Spinal cord (tissue), 10 donors: ENCODE data around the gene PSKH1. TPM values are rescaled to one million over a fixed set of nuclear protein-coding genes. Genes with fewer than 3 reads are reported as not detected.

Experiments used
- DNase-seq, 6 donors: peaks; one replicate each; pipeline versions ENCODE4 v3.0.0 to v3.0.0-alpha.2; 2013 to 2015; ENCODE audit warnings: low spot score in 6 of 6, low read depth in 4 of 6
- H3K27ac ChIP-seq: one replicate; pipeline ENCODE4 v1.5.1; 2013; ENCODE audit warnings: low read depth, low read length, control low read depth
- H3K27me3 ChIP-seq: one replicate; pipeline ENCODE4 v1.6.1; 2013; ENCODE audit warnings: low read length; ENCODE audit not compliant: control insufficient read depth, insufficient read depth
- H3K36me3 ChIP-seq: one replicate; pipeline ENCODE4 v1.6.1; 2013; ENCODE audit warnings: low read length; ENCODE audit not compliant: control insufficient read depth, insufficient read depth
- H3K4me1 ChIP-seq: one replicate; pipeline ENCODE4 v1.6.1; 2013; ENCODE audit warnings: low read length; ENCODE audit not compliant: control insufficient read depth, insufficient read depth
- H3K4me3 ChIP-seq: one replicate; pipeline ENCODE4 v1.5.1; 2013; ENCODE audit warnings: low read depth, low read length, control low read depth
- H3K9me3 ChIP-seq: one replicate; pipeline ENCODE4 v1.6.1; 2013; ENCODE audit warnings: low read length; ENCODE audit not compliant: control insufficient read depth, insufficient read depth
- WGBS: methylation state at CpG from one replicate; pipeline ENCODE4 v1.1.5; 2013; ENCODE audit warnings: missing lambda C conversion rate; ENCODE audit not compliant: insufficient coverage; 5-methylcytosine and 5-hydroxymethylcytosine counted together
- polyA plus RNA-seq, 2 donors: library from polyadenylated mRNA; unstranded; fragments of 120-200 nt; gene quantifications; one replicate each; pipeline ENCODE4 v1.2.1, GENCODE V29; 2013; ENCODE audit not compliant: insufficient read length in 2 of 2
- total RNA-seq, 2 donors: library from RNA; depleted of rRNA in 1 of 2; stranded (reverse); fragments of 120-200 nt in 1 of 2; fragments of >200 nt in 1 of 2; gene quantifications; one replicate each; pipeline versions ENCODE4 v1.2.3 to v1.2.4, GENCODE V29; 2013 to 2014
- donor health status: healthy.

PSKH1 gene
- total and polyA plus RNA-seq, 4 donors, result 8.7 to 31.7 (median 25.0) TPM

GRCh38 chr16:67964477-67965131 lies 71.5 kb downstream of the PSKH1 start:
- H3K27me3 ChIP-seq, result peaks cover 15% of the 10 kb centered on the region
- peak overlapping the region; percentile 64 for H3K27ac ChIP-seq
- WGBS, result 77% methylated on average over 4 of the region's 6 CpGs
- H3K9me3 ChIP-seq, result no peaks in the 10 kb centered on the region
- H3K36me3 ChIP-seq, result peaks cover 32% of the 10 kb centered on the region
- peak in 1 of 6 donors; percentile 36 for DNase-seq
- H3K4me3 ChIP-seq, result no peak overlapping the region
- peaks cover 69% of the 10 kb centered on the region for H3K4me1 ChIP-seq

GRCh38 chr16:67965668-67966548 lies 72.9 kb downstream of the PSKH1 start:
- H3K27ac ChIP-seq, result peak overlapping the region; percentile 42
- peaks cover 24% of the 10 kb centered on the region for H3K36me3 ChIP-seq
- DNase-seq, result no peak
- H3K27me3 ChIP-seq, result peaks cover 19% of the 10 kb centered on the region
- peaks cover 69% of the 10 kb centered on the region for H3K4me1 ChIP-seq
- WGBS, result 73% methylated on average over 8 of the region's 11 CpGs
- H3K4me3 ChIP-seq, result peak overlapping the region; percentile 79
- no peaks in the 10 kb centered on the region for H3K9me3 ChIP-seq

GRCh38 chr16:67966549-67967182 lies 73.6 kb downstream of the PSKH1 start:
- Histone ChIP-seq H3K36me3 (peaks cover 17% of the 10 kb centered on the region), H3K27me3 (peaks cover 19% of the 10 kb centered on the region), H3K27ac (peak overlapping the region; percentile 42), H3K9me3 (no peaks in the 10 kb centered on the region), H3K4me1 (peaks cover 63% of the 10 kb centered on the region), H3K4me3 (peak overlapping the region; percentile 79)
- no peak for DNase-seq
- 68% methylated on average over 2 of the region's 3 CpGs for WGBS

- peaks cover 56% of the 10 kb centered on the region for H3K4me1 ChIP-seq
- no peaks in the 10 kb centered on the region for H3K9me3 ChIP-seq
- WGBS, result 33% methylated on average over 14 of the region's 18 CpGs
- H3K27me3 ChIP-seq, result peaks cover 19% of the 10 kb centered on the region
- peak overlapping the region; percentile 79 for H3K4me3 ChIP-seq
- no peak for DNase-seq
- peaks cover 11% of the 10 kb centered on the region for H3K36me3 ChIP-seq
- peak overlapping the region; percentile 76 for H3K27ac ChIP-seq
Observed at GRCh38 chr16:67967183-67967957, 74.3 kb downstream of the PSKH1 start.

- H3K4me1 ChIP-seq, result peaks cover 51% of the 10 kb centered on the region
- DNase-seq, result peak in 1 of 6 donors; percentile 60
- 2% methylated on average over 45 of the region's 45 CpGs for WGBS
- no peaks in the 10 kb centered on the region for H3K9me3 ChIP-seq
- peaks cover 19% of the 10 kb centered on the region for H3K27me3 ChIP-seq
- peak overlapping the region; percentile 79 for H3K4me3 ChIP-seq
- peak overlapping the region; percentile 76 for H3K27ac ChIP-seq
- peaks cover 8% of the 10 kb centered on the region for H3K36me3 ChIP-seq
Observed at GRCh38 chr16:67967958-67968399, 74.9 kb downstream of the PSKH1 start.

GRCh38 chr16:67968400-67969253 lies 75.6 kb downstream of the PSKH1 start, which contains the start of gene SLC12A4:
SLC12A4 (minus strand) TSS chr16:67968637; CDS start chr16:67968553, 84 bp downstream.
- H3K4me1 ChIP-seq, result peaks cover 45% of the 10 kb centered on the region
- H3K27me3 ChIP-seq, result peaks cover 19% of the 10 kb centered on the region
- peaks cover 5% of the 10 kb centered on the region for H3K36me3 ChIP-seq
- H3K27ac ChIP-seq, result peak within 1 kb of the TSS; percentile 76
- no peaks in the 10 kb centered on the region for H3K9me3 ChIP-seq
- DNase-seq, result peak in 4 of 6 donors; percentile 66 to 90 (median 68)
- H3K4me3 ChIP-seq, result peak within 1 kb of the TSS; percentile 79
- 2% methylated on average over 78 of the region's 78 CpGs for WGBS

- H3K9me3 ChIP-seq, result no peaks in the 10 kb centered on the region
- peaks cover 37% of the 10 kb centered on the region for H3K4me1 ChIP-seq
- H3K4me3 ChIP-seq, result peak overlapping the region; percentile 51
- peaks cover 19% of the 10 kb centered on the region for H3K27me3 ChIP-seq
- H3K36me3 ChIP-seq, result no peaks in the 10 kb centered on the region
- peak overlapping the region; percentile 52 for H3K27ac ChIP-seq
- WGBS, result 34% methylated on average over 29 of the region's 40 CpGs
- no peak for DNase-seq
Observed at GRCh38 chr16:67969254-67970039, 76.4 kb downstream of the PSKH1 start.

GRCh38 chr16:67971111-67971510 lies 78.1 kb downstream of the PSKH1 start:
- Histone ChIP-seq H3K36me3 (no peaks in the 10 kb centered on the region), H3K4me1 (peaks cover 27% of the 10 kb centered on the region), H3K4me3 (no peak overlapping the region), H3K9me3 (no peaks in the 10 kb centered on the region), H3K27me3 (peaks cover 19% of the 10 kb centered on the region), H3K27ac (no peak overlapping the region)
- no peak for DNase-seq
- WGBS, result 98% methylated on average over 8 of the region's 9 CpGs
